HG03108 (cell line): ENCODE measurements around the gene CDH26.

Experiments
- ATAC-seq: cut with Tn5 transposase; IDR thresholded peaks from one replicate; pipeline ENCODE4 v1.9.1; 2021; ENCODE audit warnings: moderate library complexity; ENCODE audit not compliant: unreplicated experiment

The CDH26 gene

GRCh38 chr20:59977086-59977485, 18.9 kb downstream of the CDH26 start:
- no peak for ATAC-seq

- no peak for ATAC-seq
These were observed 24.9 kb downstream of the CDH26 start for GRCh38 chr20:59983076-59983475.

- no peak for ATAC-seq
These were observed 26.3 kb downstream of the CDH26 start for GRCh38 chr20:59984541-59984940.

- no peak for ATAC-seq
These were observed 26.9 kb downstream of the CDH26 start for GRCh38 chr20:59985164-59985563.

- ATAC-seq: no peak
These were observed 27.6 kb downstream of the CDH26 start for GRCh38 chr20:59985864-59986263.

GRCh38 chr20:59987135-59987534, 28.9 kb downstream of the CDH26 start:
- ATAC-seq: no peak

GRCh38 chr20:59988141-59988540, 29.9 kb downstream of the CDH26 start:
- ATAC-seq: no peak

- ATAC-seq: no peak
These were observed 34.4 kb downstream of the CDH26 start for GRCh38 chr20:59992526-59993084.

GRCh38 chr20:59993736-59994430, 35.7 kb downstream of the CDH26 start:
- no peak for ATAC-seq

- ATAC-seq: no peak
These were observed 36.5 kb downstream of the CDH26 start for GRCh38 chr20:59994697-59995122.

- ATAC-seq: no peak
These were observed 37.9 kb downstream of the CDH26 start for GRCh38 chr20:59996108-59996507.

- ATAC-seq: no peak
These were observed 39.7 kb downstream of the CDH26 start for GRCh38 chr20:59997896-59998295.

GRCh38 chr20:59999502-59999901, 41.3 kb downstream of the CDH26 start:
- ATAC-seq: no peak

- ATAC-seq: no peak
These were observed 42.2 kb downstream of the CDH26 start for GRCh38 chr20:60000271-60001042.

GRCh38 chr20:60001108-60001507, 42.9 kb downstream of the CDH26 start:
- no peak for ATAC-seq

- no peak for ATAC-seq
These were observed 45.6 kb downstream of the CDH26 start for GRCh38 chr20:60003776-60004175.

GRCh38 chr20:60006261-60006660, 48.0 kb downstream of the CDH26 start:
- no peak for ATAC-seq

GRCh38 chr20:60007464-60007863, 49.2 kb downstream of the CDH26 start:
- ATAC-seq: no peak

GRCh38 chr20:60008130-60008808, 50.0 kb downstream of the CDH26 start:
- no peak for ATAC-seq

GRCh38 chr20:60009318-60009717, 51.1 kb downstream of the CDH26 start:
- no peak for ATAC-seq

GRCh38 chr20:60009826-60010616, 51.8 kb downstream of the CDH26 start:
- no peak for ATAC-seq
